Liver (tissue), 9 donors: Measurements from ENCODE around the gene STOX2. TPM values are rescaled to one million over a fixed set of nuclear protein-coding genes. Genes with fewer than 3 reads are reported as not detected.

Experiments
- DNase-seq: peaks from one replicate; pipeline ENCODE4 v3.0.0-alpha.2; 2017; ENCODE audit warnings: low spot score
- H3K27ac ChIP-seq, 2 donors: one replicate each; pipeline ENCODE4 v1.7.0; 2013; ENCODE audit warnings: inconsistent platforms in 2 of 2, low read length in 2 of 2, control low read depth in 1 of 2, low read depth in 1 of 2, mild to moderate bottlenecking in 1 of 2
- H3K27me3 ChIP-seq, 4 donors: one replicate each; pipeline versions ENCODE4 v1.6.1 to v1.7.0; 2013; ENCODE audit warnings: low read length in 3 of 4, inconsistent platforms in 1 of 4, mild to moderate bottlenecking in 1 of 4, moderate library complexity in 1 of 4; ENCODE audit not compliant: control insufficient read depth in 4 of 4, insufficient read depth in 4 of 4
- H3K36me3 ChIP-seq, 4 donors: one replicate each; pipeline versions ENCODE4 v1.6.1 to v1.7.0; 2013; ENCODE audit warnings: low read length in 3 of 4, mild to moderate bottlenecking in 3 of 4, low read depth in 1 of 4, moderate library complexity in 1 of 4; ENCODE audit not compliant: control insufficient read depth in 4 of 4, insufficient read depth in 3 of 4
- H3K4me1 ChIP-seq, 4 donors: one replicate each; pipeline versions ENCODE4 v1.6.1 to v1.7.0; 2013; ENCODE audit warnings: low read length in 3 of 4, mild to moderate bottlenecking in 3 of 4, moderate library complexity in 1 of 4; ENCODE audit not compliant: control insufficient read depth in 4 of 4, insufficient read depth in 4 of 4
- H3K4me3 ChIP-seq, 3 donors: one replicate each; pipeline versions ENCODE4 v1.6.1 to v1.7.0; 2013; ENCODE audit warnings: low read length in 3 of 3, control low read depth in 1 of 3, low read depth in 1 of 3, mild to moderate bottlenecking in 1 of 3
- H3K9ac ChIP-seq, 2 donors: one replicate each; pipeline ENCODE4 v1.7.0; 2013; ENCODE audit warnings: low read length in 2 of 2, mild to moderate bottlenecking in 2 of 2, moderate library complexity in 2 of 2, control low read depth in 1 of 2, low read depth in 1 of 2
- H3K9me3 ChIP-seq, 4 donors: one replicate each; pipeline versions ENCODE4 v1.6.1 to v1.7.0; 2013; ENCODE audit warnings: low read length in 3 of 4; ENCODE audit not compliant: control insufficient read depth in 4 of 4
- ATF3 ChIP-seq: IDR thresholded peaks from 2 replicates; pipeline ENCODE4 v1.6.1; 2016; ENCODE audit warnings: antibody characterized with exemption
- CTCF ChIP-seq: fragments of 150-350 bp; IDR thresholded peaks from 2 replicates; pipeline ENCODE4 v1.5.1; 2017; ENCODE audit warnings: improper control_type of control experiment, low read depth, low read length; ENCODE audit not compliant: missing input control
- EGR1 ChIP-seq, 2 donors: IDR thresholded peaks; 2 replicates each; pipeline ENCODE4 v1.6.1; 2016 to 2018; ENCODE audit warnings: antibody characterized with exemption in 2 of 2, low read depth in 2 of 2
- FOXA1 ChIP-seq: IDR thresholded peaks from 2 replicates; pipeline ENCODE4 v1.6.1; 2016; ENCODE audit warnings: antibody characterized with exemption
- FOXA2 ChIP-seq: IDR thresholded peaks from 2 replicates; pipeline ENCODE4 v1.6.1; 2016; ENCODE audit warnings: antibody characterized with exemption
- GABPA ChIP-seq, 2 donors: IDR thresholded peaks in 1 of 2; conservative IDR thresholded peaks in 1 of 2; 2 replicates each; pipeline ENCODE4 v1.6.1; 2016; ENCODE audit warnings: antibody characterized with exemption in 2 of 2, mild to moderate bottlenecking in 1 of 2, moderate library complexity in 1 of 2
- HNF4A ChIP-seq, 2 donors: conservative IDR thresholded peaks; 2 replicates each; pipeline ENCODE4 v1.6.1; 2016; ENCODE audit warnings: antibody characterized with exemption in 2 of 2, mild to moderate bottlenecking in 2 of 2
- HNF4G ChIP-seq: IDR thresholded peaks from 2 replicates; pipeline ENCODE4 v1.6.1; 2016; ENCODE audit warnings: antibody characterized with exemption
- JUND ChIP-seq, 2 donors: IDR thresholded peaks; 2 replicates each; pipeline ENCODE4 v1.6.1; 2016; ENCODE audit warnings: antibody characterized with exemption in 2 of 2
- NR2F2 ChIP-seq: IDR thresholded peaks from 2 replicates; pipeline ENCODE4 v1.6.1; 2016; ENCODE audit warnings: antibody characterized with exemption
- RAD21 ChIP-seq, 2 donors: IDR thresholded peaks; 2 replicates each; pipeline ENCODE4 v1.6.1; 2016; ENCODE audit warnings: antibody characterized with exemption in 2 of 2, mild to moderate bottlenecking in 2 of 2
- RXRA ChIP-seq, 2 donors: IDR thresholded peaks; 2 replicates each; pipeline ENCODE4 v1.6.1; 2017 to 2018; ENCODE audit warnings: antibody characterized with exemption in 2 of 2, mild to moderate bottlenecking in 1 of 2
- SP1 ChIP-seq: IDR thresholded peaks from 2 replicates; pipeline ENCODE4 v1.6.1; 2018; ENCODE audit warnings: antibody characterized with exemption, mild to moderate bottlenecking
- TAF1 ChIP-seq: conservative IDR thresholded peaks from 2 replicates; pipeline ENCODE4 v1.6.1; 2016; ENCODE audit warnings: antibody characterized with exemption, mild to moderate bottlenecking
- YY1 ChIP-seq: IDR thresholded peaks from 2 replicates; pipeline ENCODE4 v1.6.1; 2016; ENCODE audit warnings: antibody characterized with exemption, mild to moderate bottlenecking
- WGBS: extraction: QIAGEN DNeasy Blood & Tissue Kit; methylation state at CpG from one replicate; pipeline ENCODE4 v1.1.7; 2013; 5-methylcytosine and 5-hydroxymethylcytosine counted together
- polyA plus RNA-seq, 2 donors: library from polyadenylated mRNA; stranded (reverse) in 1 of 2; unstranded in 1 of 2; fragments of 200-250 nt in 1 of 2; fragments of >200 nt in 1 of 2; fragmentation: Nextera tagmentation in 1 of 2; extraction: Ambion mirVana in 1 of 2; gene quantifications; one replicate each; pipeline versions ENCODE4 v1.2.1 to v1.2.3, GENCODE V29; 2013 to 2015
- total RNA-seq, 2 donors: library from RNA; depleted of rRNA; stranded (reverse); fragments of >200 nt; gene quantifications; one replicate each; pipeline ENCODE4 v1.2.3, GENCODE V29; 2014
- TF ChIP-seq, protein P1 (sequence below): IDR thresholded peaks from 2 replicates; pipeline ENCODE4 v1.6.1; 2016; ENCODE audit warnings: antibody characterized with exemption
- TF ChIP-seq, protein P2 (sequence below): IDR thresholded peaks from 2 replicates; pipeline ENCODE4 v1.6.1; 2016; ENCODE audit warnings: antibody characterized with exemption, mild to moderate bottlenecking
- TF ChIP-seq, protein P3 (sequence below): IDR thresholded peaks from 2 replicates; pipeline ENCODE4 v1.6.1; 2016; ENCODE audit warnings: antibody characterized with exemption
- donor health status: healthy.
- donor health status: healthy.
- donor health status: healthy.
- donor health status: healthy.
- donor health status: healthy.

STOX2 gene
- total and polyA plus RNA-seq, 4 donors = 1.4 to 12.6 (median 1.6) TPM

- H3K36me3 ChIP-seq = no peaks in the 10 kb centered on the region
- DNase-seq = no peak
- H3K9me3 ChIP-seq = peaks cover 0 to 2% (median 0%) of the 10 kb centered on the region in 4 donors
- H3K27me3 ChIP-seq = no peaks in the 10 kb centered on the region
- no peaks in the 10 kb centered on the region for H3K4me1 ChIP-seq
- 54% methylated on average over 3 of the region's 3 CpGs for WGBS
- no peak for TF ChIP-seq GABPA (IDR thresholded peaks at IDR 0.05 in 1 of 2, conservative IDR thresholded peaks at IDR 0.05 in 1 of 2)
- TF ChIP-seq FOXA2 = no peak
- no peak for TF ChIP-seq FOXA1
- no peak for TF ChIP-seq ATF3
- no peak for TF ChIP-seq NR2F2
- TF ChIP-seq CTCF = no peak
- TF ChIP-seq TAF1 = no peak
- TF ChIP-seq JUND (IDR thresholded peaks at IDR 0.05) = no peak
- no peak for TF ChIP-seq RAD21 (IDR thresholded peaks at IDR 0.05)
- no peak for TF ChIP-seq SP1
- TF ChIP-seq, protein P1, sequence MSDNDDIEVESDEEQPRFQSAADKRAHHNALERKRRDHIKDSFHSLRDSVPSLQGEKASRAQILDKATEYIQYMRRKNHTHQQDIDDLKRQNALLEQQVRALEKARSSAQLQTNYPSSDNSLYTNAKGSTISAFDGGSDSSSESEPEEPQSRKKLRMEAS = no peak
- no peak for TF ChIP-seq HNF4G
- H3K27ac ChIP-seq = no peak overlapping the region
- H3K4me3 ChIP-seq = no peak overlapping the region
- no peak overlapping the region for H3K9ac ChIP-seq
These were observed 15.4 kb downstream of the STOX2 start for GRCh38 chr4:183920512-183920911.

- Histone ChIP-seq H3K4me1 (no peaks in the 10 kb centered on the region), H3K27ac (no peak overlapping the region), H3K4me3 (no peak overlapping the region), H3K36me3 (no peaks in the 10 kb centered on the region), H3K9ac (no peak overlapping the region), H3K27me3 (no peaks in the 10 kb centered on the region), H3K9me3 (peaks cover 0 to 2% (median 0%) of the 10 kb centered on the region in 4 donors)
- TF ChIP-seq NR2F2 = no peak
- TF ChIP-seq SP1 = no peak
- no peak for TF ChIP-seq RXRA (IDR thresholded peaks at IDR 0.05)
- TF ChIP-seq RAD21 (IDR thresholded peaks at IDR 0.05) = no peak
- no peak for TF ChIP-seq HNF4G
- no peak for TF ChIP-seq ATF3
- TF ChIP-seq GABPA (IDR thresholded peaks at IDR 0.05 in 1 of 2, conservative IDR thresholded peaks at IDR 0.05 in 1 of 2) = no peak
- TF ChIP-seq, protein P2, sequence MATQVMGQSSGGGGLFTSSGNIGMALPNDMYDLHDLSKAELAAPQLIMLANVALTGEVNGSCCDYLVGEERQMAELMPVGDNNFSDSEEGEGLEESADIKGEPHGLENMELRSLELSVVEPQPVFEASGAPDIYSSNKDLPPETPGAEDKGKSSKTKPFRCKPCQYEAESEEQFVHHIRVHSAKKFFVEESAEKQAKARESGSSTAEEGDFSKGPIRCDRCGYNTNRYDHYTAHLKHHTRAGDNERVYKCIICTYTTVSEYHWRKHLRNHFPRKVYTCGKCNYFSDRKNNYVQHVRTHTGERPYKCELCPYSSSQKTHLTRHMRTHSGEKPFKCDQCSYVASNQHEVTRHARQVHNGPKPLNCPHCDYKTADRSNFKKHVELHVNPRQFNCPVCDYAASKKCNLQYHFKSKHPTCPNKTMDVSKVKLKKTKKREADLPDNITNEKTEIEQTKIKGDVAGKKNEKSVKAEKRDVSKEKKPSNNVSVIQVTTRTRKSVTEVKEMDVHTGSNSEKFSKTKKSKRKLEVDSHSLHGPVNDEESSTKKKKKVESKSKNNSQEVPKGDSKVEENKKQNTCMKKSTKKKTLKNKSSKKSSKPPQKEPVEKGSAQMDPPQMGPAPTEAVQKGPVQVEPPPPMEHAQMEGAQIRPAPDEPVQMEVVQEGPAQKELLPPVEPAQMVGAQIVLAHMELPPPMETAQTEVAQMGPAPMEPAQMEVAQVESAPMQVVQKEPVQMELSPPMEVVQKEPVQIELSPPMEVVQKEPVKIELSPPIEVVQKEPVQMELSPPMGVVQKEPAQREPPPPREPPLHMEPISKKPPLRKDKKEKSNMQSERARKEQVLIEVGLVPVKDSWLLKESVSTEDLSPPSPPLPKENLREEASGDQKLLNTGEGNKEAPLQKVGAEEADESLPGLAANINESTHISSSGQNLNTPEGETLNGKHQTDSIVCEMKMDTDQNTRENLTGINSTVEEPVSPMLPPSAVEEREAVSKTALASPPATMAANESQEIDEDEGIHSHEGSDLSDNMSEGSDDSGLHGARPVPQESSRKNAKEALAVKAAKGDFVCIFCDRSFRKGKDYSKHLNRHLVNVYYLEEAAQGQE = no peak
- no peak for TF ChIP-seq CTCF
- TF ChIP-seq EGR1 (IDR thresholded peaks at IDR 0.05; ENCODE audit: low read depth in 2 of 2) = no peak
- TF ChIP-seq HNF4A (conservative IDR thresholded peaks at IDR 0.05) = no peak
- no peak for TF ChIP-seq YY1
- TF ChIP-seq, protein P1 = no peak
- TF ChIP-seq JUND (IDR thresholded peaks at IDR 0.05) = no peak
- no peak for TF ChIP-seq TAF1
- TF ChIP-seq FOXA1 = no peak
- TF ChIP-seq, protein P3, sequence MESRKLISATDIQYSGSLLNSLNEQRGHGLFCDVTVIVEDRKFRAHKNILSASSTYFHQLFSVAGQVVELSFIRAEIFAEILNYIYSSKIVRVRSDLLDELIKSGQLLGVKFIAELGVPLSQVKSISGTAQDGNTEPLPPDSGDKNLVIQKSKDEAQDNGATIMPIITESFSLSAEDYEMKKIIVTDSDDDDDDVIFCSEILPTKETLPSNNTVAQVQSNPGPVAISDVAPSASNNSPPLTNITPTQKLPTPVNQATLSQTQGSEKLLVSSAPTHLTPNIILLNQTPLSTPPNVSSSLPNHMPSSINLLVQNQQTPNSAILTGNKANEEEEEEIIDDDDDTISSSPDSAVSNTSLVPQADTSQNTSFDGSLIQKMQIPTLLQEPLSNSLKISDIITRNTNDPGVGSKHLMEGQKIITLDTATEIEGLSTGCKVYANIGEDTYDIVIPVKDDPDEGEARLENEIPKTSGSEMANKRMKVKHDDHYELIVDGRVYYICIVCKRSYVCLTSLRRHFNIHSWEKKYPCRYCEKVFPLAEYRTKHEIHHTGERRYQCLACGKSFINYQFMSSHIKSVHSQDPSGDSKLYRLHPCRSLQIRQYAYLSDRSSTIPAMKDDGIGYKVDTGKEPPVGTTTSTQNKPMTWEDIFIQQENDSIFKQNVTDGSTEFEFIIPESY = no peak
- no peak for TF ChIP-seq FOXA2
- DNase-seq = no peak
- WGBS = 85% methylated on average over 2 of the region's 2 CpGs
These were observed 16.2 kb downstream of the STOX2 start for GRCh38 chr4:183921335-183921734.
